Measurements from ENCODE around the gene IMMP2L.

GRCh38 chr7:111240371-111240770 lies 321.9 kb downstream of the IMMP2L start:
- TF ChIP-seq, protein P1, sequence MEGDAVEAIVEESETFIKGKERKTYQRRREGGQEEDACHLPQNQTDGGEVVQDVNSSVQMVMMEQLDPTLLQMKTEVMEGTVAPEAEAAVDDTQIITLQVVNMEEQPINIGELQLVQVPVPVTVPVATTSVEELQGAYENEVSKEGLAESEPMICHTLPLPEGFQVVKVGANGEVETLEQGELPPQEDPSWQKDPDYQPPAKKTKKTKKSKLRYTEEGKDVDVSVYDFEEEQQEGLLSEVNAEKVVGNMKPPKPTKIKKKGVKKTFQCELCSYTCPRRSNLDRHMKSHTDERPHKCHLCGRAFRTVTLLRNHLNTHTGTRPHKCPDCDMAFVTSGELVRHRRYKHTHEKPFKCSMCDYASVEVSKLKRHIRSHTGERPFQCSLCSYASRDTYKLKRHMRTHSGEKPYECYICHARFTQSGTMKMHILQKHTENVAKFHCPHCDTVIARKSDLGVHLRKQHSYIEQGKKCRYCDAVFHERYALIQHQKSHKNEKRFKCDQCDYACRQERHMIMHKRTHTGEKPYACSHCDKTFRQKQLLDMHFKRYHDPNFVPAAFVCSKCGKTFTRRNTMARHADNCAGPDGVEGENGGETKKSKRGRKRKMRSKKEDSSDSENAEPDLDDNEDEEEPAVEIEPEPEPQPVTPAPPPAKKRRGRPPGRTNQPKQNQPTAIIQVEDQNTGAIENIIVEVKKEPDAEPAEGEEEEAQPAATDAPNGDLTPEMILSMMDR (IDR thresholded peaks at IDR 0.05) = no peak
- TF ChIP-seq POLR2A (IDR thresholded peaks at IDR 0.05) = no peak

Measured in right lobe of liver (tissue), 4 donors.